T-helper 2 cell treated with Interferon-gamma antibody and Interleukin-4, amounts not matched to agents 5 μg/mL and 100 μg/mL, for 36 hours (primary cell): ENCODE data around the gene NCBP3.

Source experiments
- DNase-seq: peaks from one replicate; pipeline ENCODE4 v3.0.0; 2021; ENCODE audit warnings: low spot score
- H3K27ac Mint-ChIP-seq: one replicate; pipeline ENCODE4 v1.8.0; 2021; ENCODE audit warnings: mild to moderate bottlenecking, mixed read lengths
- H3K27me3 Mint-ChIP-seq: one replicate; pipeline ENCODE4 v1.8.0; 2021; ENCODE audit warnings: low read depth, mixed read lengths
- H3K36me3 Mint-ChIP-seq: one replicate; pipeline ENCODE4 v1.8.0; 2021; ENCODE audit warnings: low read depth, mixed read lengths
- H3K4me1 Mint-ChIP-seq: one replicate; pipeline ENCODE4 v1.8.0; 2021; ENCODE audit warnings: low read depth, mixed read lengths
- H3K4me3 Mint-ChIP-seq: one replicate; pipeline ENCODE4 v1.8.0; 2022; ENCODE audit warnings: mild to moderate bottlenecking, moderate library complexity, mixed read lengths
- H3K9me3 Mint-ChIP-seq: one replicate; pipeline ENCODE4 v1.8.0; 2021; ENCODE audit warnings: mixed read lengths

The NCBP3 gene

DNA sequence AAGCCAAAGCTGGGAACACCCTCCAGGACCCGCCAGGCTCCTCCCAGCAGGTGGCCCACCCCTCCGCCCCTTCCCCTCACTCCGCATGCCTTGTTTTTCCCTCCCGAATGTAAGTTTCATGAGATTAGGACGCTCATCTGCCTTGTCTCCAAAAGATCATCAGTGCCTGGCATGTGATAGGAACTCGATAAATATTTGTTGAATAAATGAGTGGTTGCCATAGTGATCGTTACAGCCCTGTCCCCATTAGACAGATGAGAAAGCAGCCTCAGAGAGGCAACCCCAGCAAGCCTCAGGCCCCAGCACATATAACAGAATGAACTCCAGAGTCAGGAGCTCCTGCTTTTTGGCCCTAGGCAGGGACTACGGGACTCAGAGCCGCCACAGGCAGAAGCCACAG, 41.8 kb upstream of the NCBP3 start:
- Mint-ChIP-seq H3K4me3 (no peak overlapping the region), H3K4me1 (peaks cover 23% of the 10 kb centered on the region), H3K36me3 (no peaks in the 10 kb centered on the region), H3K27me3 (peaks cover 5% of the 10 kb centered on the region), H3K9me3 (no peaks in the 10 kb centered on the region), H3K27ac (peak overlapping the region; percentile 47)
- no peak for DNase-seq

DNA sequence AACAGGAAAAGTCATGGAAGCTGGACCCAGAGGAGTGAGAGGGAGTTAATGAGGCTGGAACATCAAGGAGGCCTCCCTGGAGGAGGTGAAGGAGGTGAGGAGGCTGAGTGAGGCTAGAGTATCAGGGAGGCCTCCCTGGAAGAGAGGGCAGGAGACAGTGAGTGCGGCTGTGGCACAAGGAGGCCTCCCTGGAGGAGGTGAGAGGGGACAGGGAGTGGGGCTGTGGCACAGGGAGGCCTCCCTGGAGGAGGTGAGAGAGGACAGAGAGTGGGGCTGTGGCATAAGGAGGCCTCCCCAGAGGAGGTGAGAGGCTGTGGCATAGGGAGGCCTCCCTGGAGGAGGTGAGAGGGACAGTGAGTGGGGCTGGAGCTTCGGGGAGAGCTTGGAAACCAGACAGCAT, 41.3 kb upstream of the NCBP3 start:
- no peaks in the 10 kb centered on the region for H3K9me3 Mint-ChIP-seq
- no peak for DNase-seq
- H3K27me3 Mint-ChIP-seq, result peaks cover 5% of the 10 kb centered on the region
- H3K4me1 Mint-ChIP-seq, result peaks cover 23% of the 10 kb centered on the region
- H3K27ac Mint-ChIP-seq, result peak overlapping the region; percentile 29
- peak overlapping the region; percentile 48 for H3K4me3 Mint-ChIP-seq
- no peaks in the 10 kb centered on the region for H3K36me3 Mint-ChIP-seq

DNA sequence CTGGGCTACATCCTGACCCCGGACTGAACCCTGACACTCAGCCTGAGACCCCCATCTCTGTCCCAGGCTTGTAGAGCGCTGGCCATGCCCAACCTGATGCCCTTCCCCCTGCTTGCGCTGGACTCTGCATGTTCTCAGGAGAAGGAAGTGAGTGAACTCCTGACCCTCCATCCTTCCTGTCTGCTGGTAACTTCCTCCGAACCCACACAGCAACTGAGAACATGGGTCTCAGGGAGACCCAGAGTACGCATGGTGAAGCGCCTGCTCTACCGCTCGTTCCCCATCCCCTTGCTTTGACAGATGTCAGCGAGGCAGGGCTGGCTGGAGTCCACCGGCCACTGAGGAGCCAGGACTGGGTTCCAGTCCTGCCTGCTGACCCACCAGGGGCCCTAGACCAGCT, 40.7 kb upstream of the NCBP3 start:
- peaks cover 5% of the 10 kb centered on the region for H3K27me3 Mint-ChIP-seq
- H3K4me3 Mint-ChIP-seq, result peak overlapping the region; percentile 48
- H3K27ac Mint-ChIP-seq, result peak overlapping the region; percentile 29
- no peak for DNase-seq
- H3K36me3 Mint-ChIP-seq, result no peaks in the 10 kb centered on the region
- no peaks in the 10 kb centered on the region for H3K9me3 Mint-ChIP-seq
- peaks cover 22% of the 10 kb centered on the region for H3K4me1 Mint-ChIP-seq

GRCh38 chr17:3885970-3886369, 39.9 kb upstream of the NCBP3 start:
- no peak overlapping the region for H3K4me3 Mint-ChIP-seq

DNA sequence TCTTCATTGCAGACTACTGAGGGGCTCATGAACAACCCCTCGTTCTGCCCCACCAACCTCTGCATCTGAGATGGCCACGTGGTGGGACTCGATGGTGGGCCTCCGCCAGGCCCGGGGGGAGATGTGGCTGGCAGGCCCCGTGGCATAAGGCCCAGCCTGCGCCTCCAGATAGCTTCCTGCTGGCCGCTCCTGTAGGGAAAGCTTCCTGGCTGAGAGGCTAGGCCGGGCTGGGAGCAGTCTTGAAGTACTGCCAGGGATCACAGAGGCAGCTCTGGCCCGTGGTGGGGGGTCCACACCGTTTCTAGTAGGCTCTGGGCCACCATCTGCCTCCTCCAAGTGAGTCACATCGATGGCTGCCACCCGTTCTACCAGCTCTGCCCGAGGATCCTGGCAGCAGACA, 39.2 kb upstream of the NCBP3 start:
- H3K27me3 Mint-ChIP-seq, result no peaks in the 10 kb centered on the region
- H3K36me3 Mint-ChIP-seq, result no peaks in the 10 kb centered on the region
- H3K4me3 Mint-ChIP-seq, result no peak overlapping the region
- no peak overlapping the region for H3K27ac Mint-ChIP-seq
- H3K9me3 Mint-ChIP-seq, result no peaks in the 10 kb centered on the region
- DNase-seq, result no peak
- peaks cover 15% of the 10 kb centered on the region for H3K4me1 Mint-ChIP-seq

More at GRCh38 chr17:3885970-3886369, 39.9 kb upstream of the NCBP3 start:
- Mint-ChIP-seq H3K36me3 (no peaks in the 10 kb centered on the region), H3K27me3 (no peaks in the 10 kb centered on the region), H3K27ac (no peak overlapping the region), H3K4me1 (peaks cover 15% of the 10 kb centered on the region), H3K9me3 (no peaks in the 10 kb centered on the region)
- DNase-seq, result no peak

DNA sequence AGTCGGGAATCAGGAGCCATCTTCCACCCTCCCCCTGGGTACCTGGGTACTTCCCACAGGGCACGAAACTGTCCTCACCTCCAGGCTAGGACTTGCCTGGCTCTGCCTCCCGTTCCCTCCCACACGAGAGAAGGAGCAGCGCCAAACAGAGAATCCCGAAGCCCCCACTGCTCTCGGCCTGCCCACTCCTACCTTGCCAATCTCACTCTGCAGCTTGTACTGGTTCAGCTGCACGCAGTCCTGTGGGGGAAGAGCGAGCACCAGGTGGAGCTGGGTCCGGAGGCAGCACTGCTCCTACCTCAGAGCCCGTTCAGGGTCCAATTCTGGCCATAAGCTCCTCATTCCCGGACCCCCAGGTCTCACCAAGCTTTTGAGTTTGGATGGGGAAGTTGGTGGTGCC, 38.1 kb upstream of the NCBP3 start:
- no peaks in the 10 kb centered on the region for H3K36me3 Mint-ChIP-seq
- no peak overlapping the region for H3K27ac Mint-ChIP-seq
- no peak for DNase-seq
- no peaks in the 10 kb centered on the region for H3K9me3 Mint-ChIP-seq
- no peaks in the 10 kb centered on the region for H3K27me3 Mint-ChIP-seq
- peaks cover 15% of the 10 kb centered on the region for H3K4me1 Mint-ChIP-seq
- H3K4me3 Mint-ChIP-seq, result no peak overlapping the region

DNA sequence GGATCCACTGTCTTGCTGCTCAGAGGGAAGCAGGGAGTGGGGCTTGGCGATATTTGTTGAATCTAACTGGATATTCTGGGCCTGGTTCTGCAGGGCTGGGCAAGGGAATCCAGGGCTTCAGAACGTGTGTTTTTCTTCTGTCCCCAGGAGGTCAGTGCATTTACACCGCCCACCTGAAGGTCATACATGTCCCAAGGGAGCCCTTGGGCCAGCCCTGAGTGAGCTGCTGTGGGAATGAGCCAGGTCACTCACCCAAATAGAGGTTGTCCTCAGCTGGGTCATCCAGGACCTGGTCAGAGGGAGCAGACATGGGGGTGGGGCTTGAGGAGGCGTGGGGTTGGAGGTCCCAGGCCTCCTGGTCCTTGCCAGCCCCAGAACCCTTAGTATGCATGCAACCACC, 36.2 kb upstream of the NCBP3 start:
- no peaks in the 10 kb centered on the region for H3K9me3 Mint-ChIP-seq
- DNase-seq, result no peak
- no peaks in the 10 kb centered on the region for H3K27me3 Mint-ChIP-seq
- H3K4me3 Mint-ChIP-seq, result no peak overlapping the region
- H3K36me3 Mint-ChIP-seq, result no peaks in the 10 kb centered on the region
- H3K27ac Mint-ChIP-seq, result no peak overlapping the region
- H3K4me1 Mint-ChIP-seq, result peaks cover 11% of the 10 kb centered on the region

DNA sequence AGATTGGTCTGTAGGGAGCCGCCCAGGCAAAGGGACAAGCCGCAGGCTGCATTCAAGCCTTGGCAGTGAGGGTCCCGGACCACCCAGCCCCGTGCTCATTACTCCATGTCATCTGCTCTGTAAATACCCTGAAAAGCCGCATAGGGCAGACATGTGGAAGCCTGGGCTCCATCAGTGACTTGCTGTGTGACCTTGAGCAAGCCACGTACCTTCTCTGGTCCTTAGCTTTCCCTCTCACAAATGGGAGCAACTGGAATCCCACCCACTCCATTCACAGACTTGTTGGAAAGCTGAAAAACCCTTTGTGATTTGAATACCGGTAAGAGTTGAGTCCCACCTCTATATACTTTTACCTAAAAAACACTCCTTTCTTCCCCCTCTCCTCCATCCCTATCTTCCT, 34.9 kb upstream of the NCBP3 start:
- Mint-ChIP-seq H3K4me1 (no peaks in the 10 kb centered on the region), H3K27me3 (no peaks in the 10 kb centered on the region), H3K9me3 (no peaks in the 10 kb centered on the region), H3K36me3 (no peaks in the 10 kb centered on the region), H3K27ac (no peak overlapping the region), H3K4me3 (no peak overlapping the region)
- no peak for DNase-seq

DNA sequence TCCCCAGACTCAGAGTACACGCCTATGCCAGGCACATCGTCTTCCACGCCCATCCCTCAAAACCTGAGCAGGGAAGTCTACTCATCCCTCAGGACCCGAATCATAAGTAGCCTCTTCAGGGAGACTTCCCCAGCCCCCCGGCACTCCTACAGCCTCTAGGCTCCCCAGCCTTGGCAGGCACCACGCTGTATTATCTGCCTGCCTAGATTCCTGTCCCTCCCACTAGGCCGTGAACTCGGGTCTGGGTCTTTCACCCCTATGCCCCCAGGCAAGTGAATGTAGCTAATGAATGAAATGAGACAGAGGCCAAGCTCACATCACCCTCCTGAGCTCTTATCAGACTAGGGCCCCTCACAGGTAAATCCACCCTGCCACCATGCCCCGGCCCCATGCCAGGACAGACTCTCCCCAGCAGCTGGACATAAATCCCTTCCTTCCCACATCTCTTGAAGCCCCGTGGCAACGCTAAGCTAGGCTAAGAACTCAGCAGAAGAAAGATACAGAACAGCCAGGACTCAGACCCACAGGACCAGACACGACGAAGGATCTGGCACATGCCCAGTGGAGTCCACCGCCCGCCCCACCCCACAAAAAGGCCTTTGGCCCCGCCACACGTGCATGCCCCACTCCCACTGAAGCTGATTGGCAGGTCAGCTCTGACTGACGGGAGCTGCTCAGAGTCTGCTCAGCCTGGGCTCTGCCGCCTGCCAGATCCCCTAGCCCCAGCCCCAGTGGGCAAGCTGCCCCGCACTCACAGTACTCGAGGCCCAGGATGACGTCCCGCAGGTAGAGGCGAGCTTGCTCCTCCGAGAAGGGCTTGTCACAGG, 33.8 kb upstream of the NCBP3 start:
- H3K36me3 Mint-ChIP-seq, result no peaks in the 10 kb centered on the region
- no peak for DNase-seq
- H3K9me3 Mint-ChIP-seq, result no peaks in the 10 kb centered on the region
- H3K4me1 Mint-ChIP-seq, result no peaks in the 10 kb centered on the region
- no peaks in the 10 kb centered on the region for H3K27me3 Mint-ChIP-seq
- H3K27ac Mint-ChIP-seq, result no peak overlapping the region
- H3K4me3 Mint-ChIP-seq, result no peak overlapping the region

DNA sequence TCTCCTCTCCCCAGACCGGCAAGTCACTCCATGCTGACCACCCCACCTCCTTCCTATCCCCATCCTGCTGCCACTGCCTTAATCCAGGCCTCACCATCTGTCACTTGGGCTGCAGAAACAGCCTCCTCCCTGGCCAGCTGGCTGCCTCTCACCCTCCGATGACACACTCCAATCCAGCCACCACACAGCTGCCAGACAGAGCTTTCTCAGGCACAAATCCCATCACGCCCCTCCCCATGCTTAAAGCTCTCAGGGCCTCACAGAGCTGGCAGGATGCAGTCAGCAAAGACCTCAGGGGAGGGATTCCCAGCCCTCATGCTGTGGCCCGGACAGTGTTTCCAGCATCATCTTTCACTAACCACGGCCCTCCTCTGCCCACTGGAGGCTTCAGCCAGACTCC, 33.1 kb upstream of the NCBP3 start:
- H3K4me3 Mint-ChIP-seq, result no peak overlapping the region
- H3K4me1 Mint-ChIP-seq, result no peaks in the 10 kb centered on the region
- H3K27me3 Mint-ChIP-seq, result no peaks in the 10 kb centered on the region
- H3K36me3 Mint-ChIP-seq, result no peaks in the 10 kb centered on the region
- DNase-seq, result no peak
- H3K9me3 Mint-ChIP-seq, result no peaks in the 10 kb centered on the region
- H3K27ac Mint-ChIP-seq, result no peak overlapping the region

- H3K4me1 Mint-ChIP-seq, result no peaks in the 10 kb centered on the region
- H3K4me3 Mint-ChIP-seq, result no peak overlapping the region
- H3K36me3 Mint-ChIP-seq, result no peaks in the 10 kb centered on the region
- H3K27ac Mint-ChIP-seq, result no peak overlapping the region
- no peak for DNase-seq
- H3K27me3 Mint-ChIP-seq, result no peaks in the 10 kb centered on the region
- H3K9me3 Mint-ChIP-seq, result no peaks in the 10 kb centered on the region
Measured at GRCh38 chr17:3877220-3877619, 31.2 kb upstream of the NCBP3 start.

DNA sequence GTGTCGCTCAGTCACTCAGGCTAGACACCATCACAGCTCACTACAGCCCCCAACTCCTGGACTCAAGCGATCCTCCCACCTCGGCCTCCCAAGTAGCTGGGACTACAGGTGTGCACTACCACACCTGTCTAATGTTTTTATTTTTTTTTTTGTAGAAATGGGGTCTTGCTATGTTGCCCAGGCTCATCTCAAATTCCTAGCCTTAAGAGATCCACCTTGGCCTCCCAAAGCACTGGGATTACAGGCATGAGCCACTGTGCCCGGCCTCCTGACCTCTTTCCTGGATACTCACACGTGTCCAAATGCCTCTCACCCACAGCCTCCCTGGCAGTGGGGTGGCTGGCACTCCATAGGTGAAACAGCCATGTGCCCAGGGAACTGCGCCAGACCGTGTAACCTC, 29.3 kb upstream of the NCBP3 start:
- H3K9me3 Mint-ChIP-seq, result no peaks in the 10 kb centered on the region
- peaks cover 5% of the 10 kb centered on the region for H3K4me1 Mint-ChIP-seq
- DNase-seq, result no peak
- no peak overlapping the region for H3K4me3 Mint-ChIP-seq
- H3K27me3 Mint-ChIP-seq, result no peaks in the 10 kb centered on the region
- no peak overlapping the region for H3K27ac Mint-ChIP-seq
- H3K36me3 Mint-ChIP-seq, result no peaks in the 10 kb centered on the region

DNA sequence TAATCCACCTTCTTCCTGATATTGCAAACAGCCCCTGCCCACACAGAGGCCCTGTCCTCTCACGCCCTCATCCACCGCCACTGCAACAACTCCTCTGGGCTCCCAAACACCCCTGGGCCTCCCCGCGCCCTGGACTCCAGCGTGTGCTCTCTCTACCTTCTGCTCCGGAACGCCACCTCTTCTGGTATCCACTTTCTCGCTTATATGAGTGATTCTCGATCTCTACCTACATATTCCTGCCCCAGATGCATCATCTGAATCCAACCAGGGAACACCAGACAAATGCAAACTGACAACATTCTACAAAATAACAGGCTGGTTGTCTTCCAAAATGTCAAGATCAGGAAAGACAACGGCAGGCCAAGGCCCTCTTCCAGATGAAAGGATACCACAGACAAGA, 27.8 kb upstream of the NCBP3 start:
- Mint-ChIP-seq H3K4me1 (peaks cover 5% of the 10 kb centered on the region), H3K4me3 (no peak overlapping the region), H3K27ac (no peak overlapping the region), H3K9me3 (no peaks in the 10 kb centered on the region), H3K27me3 (no peaks in the 10 kb centered on the region), H3K36me3 (no peaks in the 10 kb centered on the region)
- no peak for DNase-seq

DNA sequence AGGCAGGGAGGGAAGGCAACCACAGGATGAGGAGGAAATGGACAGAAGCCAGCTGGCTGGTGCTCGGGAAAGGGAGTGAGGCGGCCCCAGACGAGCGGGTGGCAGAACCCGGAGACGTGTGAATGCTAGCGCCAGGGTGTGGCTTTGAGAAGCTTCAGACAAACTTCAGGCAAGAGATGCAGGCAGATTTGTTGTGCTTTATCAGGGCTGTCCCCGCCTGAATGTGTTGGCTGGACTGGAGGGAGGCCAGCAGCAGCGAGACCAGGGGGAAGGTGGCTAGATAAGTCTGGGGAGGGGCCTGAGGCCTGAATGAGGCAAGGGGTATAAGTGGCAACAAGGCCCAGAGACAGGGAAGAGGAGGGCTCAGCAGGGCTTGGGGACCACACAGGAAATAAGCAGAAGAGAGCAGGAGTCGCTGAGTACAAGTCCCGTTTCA, 24.8 kb upstream of the NCBP3 start:
- H3K9me3 Mint-ChIP-seq, result no peaks in the 10 kb centered on the region
- peak overlapping the region; percentile 91 for H3K27ac Mint-ChIP-seq
- no peaks in the 10 kb centered on the region for H3K27me3 Mint-ChIP-seq
- H3K4me1 Mint-ChIP-seq, result peaks cover 5% of the 10 kb centered on the region
- H3K4me3 Mint-ChIP-seq, result peak overlapping the region; percentile 68
- DNase-seq, result no peak
- H3K36me3 Mint-ChIP-seq, result no peaks in the 10 kb centered on the region

- Mint-ChIP-seq H3K4me3 (no peak overlapping the region), H3K9me3 (no peaks in the 10 kb centered on the region), H3K27ac (no peak overlapping the region), H3K36me3 (no peaks in the 10 kb centered on the region), H3K27me3 (no peaks in the 10 kb centered on the region), H3K4me1 (peaks cover 5% of the 10 kb centered on the region)
- DNase-seq, result no peak
Measured at GRCh38 chr17:3867606-3868005, 21.6 kb upstream of the NCBP3 start.
